Nephron progenitor cell (in vitro differentiated cells): ENCODE data around the gene CAND2.

Source experiments
- DNase-seq: peaks from one replicate; pipeline ENCODE4 v3.0.0; 2021
- H3K27ac Mint-ChIP-seq: 2 replicates; pipeline ENCODE4 v1.8.0; 2021; ENCODE audit warnings: mild to moderate bottlenecking, moderate library complexity, mixed read lengths
- H3K27me3 Mint-ChIP-seq: 2 replicates; pipeline ENCODE4 v1.8.0; 2021; ENCODE audit warnings: mild to moderate bottlenecking, low read depth, mixed read lengths; ENCODE audit not compliant: poor library complexity
- H3K36me3 Mint-ChIP-seq: 2 replicates; pipeline ENCODE4 v1.8.0; 2021; ENCODE audit warnings: low read depth, mixed read lengths
- H3K4me1 Mint-ChIP-seq: 2 replicates; pipeline ENCODE4 v1.8.0; 2021; ENCODE audit warnings: mixed read lengths
- H3K4me3 Mint-ChIP-seq: 2 replicates; pipeline ENCODE4 v1.8.0; 2021; ENCODE audit warnings: mild to moderate bottlenecking, moderate library complexity, mixed read lengths
- H3K9me3 Mint-ChIP-seq: 2 replicates; pipeline ENCODE4 v1.8.0; 2021; ENCODE audit warnings: mild to moderate bottlenecking, moderate library complexity, mixed read lengths
- CTCF ChIP-seq: fragments of 200-600 bp; sonication (generic); IDR thresholded peaks from 2 replicates; pipeline ENCODE4 v1.5.0; 2021; ENCODE audit warnings: antibody characterized with exemption

The CAND2 gene

GRCh38 chr3:12825156-12825555 is 28.7 kb downstream of the CAND2 start:
- no peak for DNase-seq
- no peak for TF ChIP-seq CTCF
- Mint-ChIP-seq H3K36me3 (peaks cover 6% of the 10 kb centered on the region), H3K4me3 (no peak overlapping the region), H3K27ac (no peak overlapping the region), H3K27me3 (no peaks in the 10 kb centered on the region), H3K9me3 (no peaks in the 10 kb centered on the region), H3K4me1 (peaks cover 5% of the 10 kb centered on the region)

DNA sequence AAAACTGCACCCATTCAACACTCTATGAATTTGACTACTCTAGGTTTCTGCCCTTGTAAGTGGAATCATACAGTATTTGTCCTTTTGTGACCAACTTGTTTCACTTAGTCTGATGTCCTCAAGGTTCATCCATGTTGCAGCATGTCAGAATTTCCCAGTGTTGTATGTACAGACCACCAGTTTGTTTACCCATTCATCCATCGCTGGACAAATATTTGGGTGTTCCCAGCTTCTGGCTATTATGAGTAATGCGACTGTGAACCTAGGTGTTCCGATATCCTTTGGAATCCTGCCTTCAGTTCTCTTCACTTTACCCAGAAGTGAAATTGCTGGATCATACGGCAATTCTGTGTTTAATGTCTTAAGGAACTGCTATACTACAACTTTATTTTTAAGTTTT is 32.3 kb downstream of the CAND2 start:
- Mint-ChIP-seq H3K27ac (no peak overlapping the region), H3K27me3 (no peaks in the 10 kb centered on the region), H3K36me3 (peaks cover 28% of the 10 kb centered on the region), H3K9me3 (no peaks in the 10 kb centered on the region), H3K4me1 (peaks cover 24% of the 10 kb centered on the region), H3K4me3 (no peak overlapping the region)
- DNase-seq: no peak
- TF ChIP-seq CTCF: no peak

GRCh38 chr3:12829404-12829803 is 32.9 kb downstream of the CAND2 start:
- H3K4me3 Mint-ChIP-seq: no peak overlapping the region
- peaks cover 24% of the 10 kb centered on the region for H3K4me1 Mint-ChIP-seq
- no peaks in the 10 kb centered on the region for H3K9me3 Mint-ChIP-seq
- H3K27ac Mint-ChIP-seq: no peak overlapping the region
- DNase-seq: no peak
- no peak for TF ChIP-seq CTCF
- peaks cover 35% of the 10 kb centered on the region for H3K36me3 Mint-ChIP-seq
- no peaks in the 10 kb centered on the region for H3K27me3 Mint-ChIP-seq

- Mint-ChIP-seq H3K4me1 (peaks cover 24% of the 10 kb centered on the region), H3K4me3 (no peak overlapping the region), H3K9me3 (no peaks in the 10 kb centered on the region), H3K27ac (peak overlapping the region; percentile 89), H3K27me3 (no peaks in the 10 kb centered on the region), H3K36me3 (peaks cover 36% of the 10 kb centered on the region)
- TF ChIP-seq CTCF: no peak
- no peak for DNase-seq
These were observed 33.7 kb downstream of the CAND2 start for GRCh38 chr3:12829886-12830784.

GRCh38 chr3:12830785-12831156 is 34.3 kb downstream of the CAND2 start:
- peaks cover 39% of the 10 kb centered on the region for H3K36me3 Mint-ChIP-seq
- no peaks in the 10 kb centered on the region for H3K27me3 Mint-ChIP-seq
- DNase-seq: no peak
- no peak overlapping the region for H3K4me3 Mint-ChIP-seq
- H3K27ac Mint-ChIP-seq: peak overlapping the region; percentile 97
- H3K9me3 Mint-ChIP-seq: no peaks in the 10 kb centered on the region
- TF ChIP-seq CTCF: peak; percentile 33
- peaks cover 24% of the 10 kb centered on the region for H3K4me1 Mint-ChIP-seq
